DMS153 (cell line): ENCODE measurements around the gene IL6R.

Source experiments
- DNase-seq: peaks from one replicate; lab custom pipeline; 2025; lab: John Stamatoyannopoulos, UW

Gene IL6R

DNA sequence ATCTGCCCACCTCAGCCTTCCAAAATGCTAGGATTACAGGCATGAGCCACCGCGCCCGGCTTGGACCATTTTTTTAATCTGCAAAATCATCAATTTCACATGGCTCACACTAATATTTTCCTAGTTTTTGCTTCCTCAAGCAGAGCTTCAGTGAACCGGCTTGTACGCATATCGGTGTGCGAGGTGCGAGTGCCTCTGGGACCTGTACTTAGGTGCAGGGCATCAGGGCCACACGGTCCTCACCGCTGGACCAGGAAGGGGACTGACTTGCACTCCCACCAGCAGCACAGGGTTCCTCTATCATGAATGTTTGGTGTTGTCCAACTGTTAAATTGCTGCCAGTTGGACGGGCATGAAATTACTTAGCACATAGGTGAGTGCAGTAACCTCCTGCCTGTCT lies 112.5 kb downstream of the IL6R start:
- no peak for DNase-seq
